Right ventricle myocardium superior (tissue), 1 donor: Measurements from ENCODE around the gene ERG28. TPM values are rescaled to one million over a fixed set of nuclear protein-coding genes. Genes with fewer than 3 reads are reported as not detected.

Experiments
- ATAC-seq: fragments of 200-7000 bp; cut with Tn5 transposase; one replicate; pipeline ENCODE4 v1.9.1; 2020; ENCODE audit warnings: mild to moderate bottlenecking; ENCODE audit not compliant: poor library complexity
- DNase-seq: peaks from one replicate; pipeline ENCODE4 v3.0.0-alpha.2; 2020
- intact Hi-C: fragments of 100-400 bp; cut with DNase I; formaldehyde crosslinking; loops from one replicate; pipeline ENCODE4 v1.11.2; 2022
- total RNA-seq: library from RNA; stranded (reverse); fragmentation: NEBNext Ultra II Directional; extraction: Animal tissue kit (Norgen Biotek cat#: 25700); gene quantifications from one replicate; pipeline ENCODE4 v1.2.1, GENCODE V29; 2021
- donor health status: DM: no; HTN: yes; CAD: no; lungs with severe emphysema.

ERG28 gene
- total RNA-seq, 1 donor from 2014 or later = 5.9 TPM

- DNase-seq (no peak), ATAC-seq (no peak)
- intact Hi-C loops = no loop called here
Observed at GRCh38 chr14:75634848-75635247, 25.8 kb downstream of the ERG28 start.

DNA sequence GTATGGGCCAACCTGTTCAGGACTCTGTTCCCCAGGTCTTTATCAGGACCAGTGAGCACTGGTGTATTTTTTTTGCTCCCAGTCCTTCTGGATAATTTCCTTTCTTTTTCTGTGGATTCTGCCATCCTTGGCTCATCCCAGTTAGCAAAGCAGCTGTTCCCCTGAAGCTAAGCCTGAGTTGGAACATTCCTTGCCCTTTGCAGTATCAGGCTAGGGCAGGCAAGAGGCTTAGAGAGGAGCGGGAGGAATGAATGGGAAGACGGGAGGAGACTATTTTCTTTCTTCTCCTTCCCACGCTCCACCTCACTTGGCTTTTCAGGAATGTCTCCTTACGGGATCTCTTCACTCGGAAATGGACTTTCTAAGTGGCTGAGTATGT lies 29.2 kb downstream of the ERG28 start:
- intact Hi-C loops = no loop called here
- DNase-seq (no peak), ATAC-seq (no peak)

DNA sequence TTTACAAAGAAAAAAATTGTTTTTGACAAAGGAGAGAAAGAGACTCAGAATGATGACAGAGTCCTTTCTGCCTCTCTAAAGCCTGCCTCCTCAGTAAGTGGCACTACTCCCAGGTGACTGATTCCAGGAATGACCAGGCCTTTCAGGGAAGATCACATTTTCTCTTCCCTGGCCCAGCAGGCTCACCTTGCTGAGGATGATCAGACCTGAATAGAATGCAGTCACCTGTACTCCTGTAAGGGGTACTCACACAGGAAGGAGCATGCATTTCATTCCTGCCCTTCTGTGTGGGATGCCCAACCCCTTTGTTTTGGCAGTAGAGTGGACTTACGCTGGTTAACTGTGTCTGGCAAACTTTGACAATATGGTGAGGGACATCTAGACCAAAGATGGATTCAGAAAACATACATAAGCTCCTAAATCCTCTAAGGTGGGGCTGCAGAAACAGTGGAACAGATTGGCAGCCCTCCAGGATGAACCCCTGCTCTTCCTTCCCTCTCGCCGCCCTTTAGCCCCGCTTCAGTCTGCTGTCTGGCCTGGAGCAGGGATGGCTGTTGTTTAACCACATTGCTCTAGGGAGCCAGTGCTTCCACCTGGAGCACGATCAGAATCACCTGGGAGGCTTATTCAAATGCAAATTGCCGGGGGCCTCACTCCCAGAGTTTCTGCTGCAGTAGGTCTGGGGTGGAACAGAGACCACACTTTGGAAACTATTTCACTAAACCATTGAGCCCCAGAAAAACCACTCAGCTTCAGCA lies 29.8 kb downstream of the ERG28 start:
- DNase-seq (no peak), ATAC-seq (no peak)
- intact Hi-C loops = no loop called here

GRCh38 chr14:75628816-75629215 lies 31.9 kb downstream of the ERG28 start:
- intact Hi-C loops = no loop called here
- DNase-seq (no peak), ATAC-seq (no peak)

- intact Hi-C loops = no loop called here
- DNase-seq = no peak
- ATAC-seq = no peak
Observed at GRCh38 chr14:75627406-75627805, 33.3 kb downstream of the ERG28 start.

DNA sequence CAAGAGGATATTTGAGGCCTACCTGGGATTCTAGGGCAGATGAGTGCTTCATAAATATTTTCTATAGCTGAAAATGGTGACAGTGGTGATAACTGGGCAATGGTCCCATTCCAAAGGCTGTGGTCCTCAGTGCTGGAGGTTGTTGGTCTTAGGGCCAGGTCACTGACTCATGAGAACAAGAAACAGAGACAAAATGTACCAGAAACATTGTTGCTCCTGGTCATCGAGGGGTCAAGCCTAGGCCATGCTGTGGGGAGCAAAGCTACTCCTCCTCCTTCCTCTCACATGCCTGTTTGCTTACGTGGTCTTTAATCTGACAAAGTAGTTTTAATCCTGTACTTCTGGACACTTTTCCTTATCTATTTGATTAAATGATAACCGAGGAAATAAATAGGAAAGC lies 33.8 kb downstream of the ERG28 start:
- ATAC-seq (no peak), DNase-seq (no peak)
- intact Hi-C loops = no loop called here

DNA sequence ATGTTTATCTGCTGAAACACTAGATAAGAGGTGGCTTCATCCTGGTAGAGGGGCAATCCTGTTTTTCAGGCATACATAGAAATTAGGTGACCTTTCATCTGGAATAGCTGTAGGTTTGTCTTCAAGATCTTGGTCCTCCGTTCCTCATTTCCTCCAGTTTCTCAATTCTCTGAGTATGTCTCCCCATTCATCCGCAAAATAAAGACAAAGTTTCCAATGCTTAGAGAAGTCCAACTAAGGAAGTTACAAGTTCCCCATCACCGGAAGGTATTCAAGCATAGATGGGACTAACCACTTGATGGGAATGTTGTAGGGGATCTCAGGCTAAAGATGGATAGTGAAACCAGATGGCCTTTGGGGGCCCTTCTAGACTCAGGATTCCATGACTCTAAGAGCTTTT lies 34.3 kb downstream of the ERG28 start:
- ATAC-seq (no peak), DNase-seq (no peak)
- intact Hi-C loops = no loop called here

DNA sequence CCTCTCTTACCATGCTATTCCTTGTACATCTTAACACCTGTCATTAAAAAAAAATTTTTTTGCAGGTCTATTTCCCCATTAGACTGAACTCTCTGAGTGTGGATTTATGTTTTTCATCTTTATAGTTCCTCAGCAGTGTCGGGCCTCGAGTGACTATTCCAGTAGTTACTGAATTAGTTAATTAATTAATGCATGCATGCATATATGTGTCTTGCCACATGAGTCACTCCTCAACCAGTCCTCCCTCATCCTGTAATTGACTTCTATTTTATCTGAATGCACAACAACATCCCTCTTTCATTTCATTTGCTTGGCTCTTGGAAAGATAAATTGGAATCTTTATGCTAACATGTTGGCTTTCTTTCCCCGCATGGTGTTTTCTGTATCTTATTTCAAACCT lies 35.6 kb downstream of the ERG28 start:
- intact Hi-C loops = no loop called here
- no peak for ATAC-seq
- no peak for DNase-seq

DNA sequence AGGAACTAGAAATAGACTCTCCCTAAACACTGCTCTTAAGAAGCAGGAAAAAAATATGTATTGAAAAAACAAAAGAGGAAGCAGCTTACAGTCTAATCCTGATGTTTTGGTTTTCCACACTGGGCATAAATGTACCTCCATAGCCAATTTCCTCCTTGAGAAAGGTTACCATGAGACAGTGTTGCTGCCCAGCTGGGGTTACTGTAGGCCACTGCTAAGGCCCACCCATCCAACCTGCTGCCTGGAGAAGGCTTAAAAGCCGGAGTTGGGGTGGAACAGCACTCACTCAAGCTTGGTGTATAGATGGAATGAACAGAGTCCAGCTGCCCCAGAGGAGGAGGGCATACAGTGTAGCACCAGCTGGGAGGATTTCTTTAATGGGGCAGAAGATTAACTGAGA lies 41.1 kb downstream of the ERG28 start:
- ATAC-seq = no peak
- intact Hi-C loops = no loop called here
- no peak for DNase-seq

DNA sequence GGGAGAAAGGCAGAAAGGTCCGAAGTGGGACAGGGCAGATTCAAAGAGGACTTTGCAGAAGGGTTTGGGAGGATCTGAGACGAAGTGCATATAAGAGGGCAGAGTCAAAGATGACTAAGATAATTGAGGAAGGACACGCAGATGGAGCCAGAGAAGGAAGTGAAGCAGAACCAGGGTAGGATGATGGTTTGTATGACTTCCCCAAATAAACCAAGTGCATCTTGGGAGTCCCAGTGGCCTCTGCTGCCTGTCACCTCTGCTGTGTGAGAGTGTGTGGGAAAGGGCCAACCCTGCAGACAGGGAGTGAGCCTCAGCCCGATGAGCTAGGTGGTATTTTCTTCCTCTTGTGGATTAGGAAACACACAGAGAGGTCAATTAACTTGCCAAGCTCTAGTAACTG lies 45.5 kb downstream of the ERG28 start:
- DNase-seq = peak; percentile 51
- intact Hi-C loops = no loop called here
- peak; percentile 65 for ATAC-seq

GRCh38 chr14:75614179-75614578 lies 46.5 kb downstream of the ERG28 start:
- DNase-seq (no peak), ATAC-seq (no peak)
- intact Hi-C loops = no loop called here

- no peak for DNase-seq
- no peak for ATAC-seq
- intact Hi-C loops = no loop called here
Observed at GRCh38 chr14:75612157-75612556, 48.5 kb downstream of the ERG28 start.

DNA sequence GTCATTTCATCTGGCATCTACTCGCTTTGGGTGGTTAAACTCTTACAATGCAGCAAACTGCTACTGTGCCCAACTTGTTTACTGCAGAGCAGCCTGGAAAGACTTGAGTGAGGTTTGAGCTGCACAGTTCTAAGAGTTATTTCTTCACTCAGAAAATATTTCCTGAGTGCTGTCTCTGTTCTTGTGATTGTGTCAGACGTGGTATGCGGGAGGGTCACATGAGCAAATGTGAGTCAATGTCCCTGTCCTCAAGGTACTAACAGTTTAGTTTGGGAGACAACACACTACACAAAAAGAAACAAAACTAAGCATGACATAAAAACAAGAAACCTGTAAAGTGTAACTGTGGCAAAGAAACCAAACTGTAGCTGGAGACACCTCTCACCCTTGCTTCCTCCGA lies 49.8 kb downstream of the ERG28 start:
- DNase-seq (no peak), ATAC-seq (no peak)
- intact Hi-C loops = no loop called here

DNA sequence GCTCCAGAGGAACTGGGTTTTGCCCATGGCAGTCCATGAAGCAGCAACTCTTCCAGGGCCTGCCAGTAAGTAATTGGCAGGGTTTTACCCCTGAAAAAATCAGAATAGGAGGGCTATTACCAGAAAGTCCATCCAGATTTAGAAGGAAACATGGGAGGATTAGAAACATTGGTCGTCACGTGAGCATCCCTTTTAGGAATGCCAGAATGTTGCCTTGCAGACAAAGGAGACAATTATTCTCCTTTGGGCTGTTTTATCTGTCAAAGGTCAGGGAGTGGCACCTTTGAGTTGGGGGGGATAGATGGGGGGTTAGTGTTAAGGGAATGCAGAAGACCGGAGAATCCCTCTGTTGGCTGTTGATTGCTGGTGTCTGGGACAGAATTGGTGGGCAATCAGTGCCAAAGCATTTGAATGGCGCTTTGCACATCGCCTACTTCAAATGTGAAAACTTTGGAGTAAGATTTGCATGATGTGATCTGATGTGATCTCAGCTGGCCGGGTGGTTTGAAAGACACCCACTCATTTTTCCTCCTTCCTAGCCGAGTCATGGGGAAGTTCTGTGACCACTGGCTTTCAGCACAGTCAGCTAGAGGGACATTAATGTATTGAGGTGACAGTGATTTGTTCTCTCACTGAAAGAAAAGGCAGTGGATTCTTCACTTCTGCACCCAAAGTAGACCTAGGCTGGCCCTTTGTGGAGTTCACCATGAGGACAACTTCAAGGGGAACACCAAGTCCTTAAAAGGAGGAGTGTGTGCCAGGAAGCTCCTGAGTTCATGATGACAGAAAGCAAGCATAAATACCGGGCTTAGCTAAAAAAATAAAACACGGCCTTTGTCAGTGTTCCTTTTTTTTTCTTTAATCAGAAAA lies 50.8 kb downstream of the ERG28 start:
- intact Hi-C loops = no loop called here

DNA sequence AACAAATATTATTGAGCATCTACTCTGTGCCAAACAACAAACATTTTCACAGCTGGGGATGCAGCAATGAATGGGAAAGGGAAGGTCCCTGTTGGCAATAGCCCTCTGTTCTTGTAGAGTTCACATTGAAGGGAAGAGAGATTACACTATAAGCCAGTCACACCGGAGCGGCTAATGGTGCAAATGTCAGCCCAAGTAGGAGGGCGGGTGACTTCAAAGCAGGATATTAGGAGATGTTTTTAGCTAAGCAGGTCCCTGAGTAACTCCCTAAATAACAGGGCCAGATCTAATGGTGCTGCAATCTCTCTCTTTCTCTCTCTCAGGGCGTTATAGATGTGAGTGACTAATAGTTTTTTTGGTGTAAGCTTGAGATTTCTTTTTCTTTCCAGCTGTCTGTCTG lies 51.6 kb downstream of the ERG28 start:
- intact Hi-C loops = no loop called here
- no peak for ATAC-seq
- DNase-seq = no peak

More for the DNA sequence above, 50.8 kb downstream of the ERG28 start:
- ATAC-seq = peak; percentile 54
- no peak for DNase-seq

- ATAC-seq (no peak), DNase-seq (no peak)
- intact Hi-C loops = no loop called here
Observed at GRCh38 chr14:75607842-75608640, 52.6 kb downstream of the ERG28 start.

DNA sequence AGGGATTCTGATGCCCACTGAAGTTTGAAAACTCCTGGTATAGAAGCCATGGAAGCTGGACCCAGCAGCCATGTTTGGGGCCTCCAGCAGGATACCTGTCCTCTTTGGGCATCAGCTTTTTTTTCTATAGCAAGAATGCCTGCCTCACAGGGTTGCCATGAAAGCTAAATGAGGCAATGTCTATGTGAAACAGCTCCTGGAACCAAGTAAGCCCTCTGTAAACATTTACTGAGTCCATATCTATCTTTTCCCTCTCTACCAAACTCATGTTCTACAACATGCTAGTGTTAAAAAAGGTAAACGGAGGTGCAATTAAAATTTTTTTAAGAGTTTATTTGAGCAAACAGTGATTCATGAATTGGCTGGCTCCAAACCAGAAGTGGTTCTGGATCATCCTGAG lies 53.6 kb downstream of the ERG28 start:
- intact Hi-C loops = no loop called here
- DNase-seq = no peak
- ATAC-seq = no peak

DNA sequence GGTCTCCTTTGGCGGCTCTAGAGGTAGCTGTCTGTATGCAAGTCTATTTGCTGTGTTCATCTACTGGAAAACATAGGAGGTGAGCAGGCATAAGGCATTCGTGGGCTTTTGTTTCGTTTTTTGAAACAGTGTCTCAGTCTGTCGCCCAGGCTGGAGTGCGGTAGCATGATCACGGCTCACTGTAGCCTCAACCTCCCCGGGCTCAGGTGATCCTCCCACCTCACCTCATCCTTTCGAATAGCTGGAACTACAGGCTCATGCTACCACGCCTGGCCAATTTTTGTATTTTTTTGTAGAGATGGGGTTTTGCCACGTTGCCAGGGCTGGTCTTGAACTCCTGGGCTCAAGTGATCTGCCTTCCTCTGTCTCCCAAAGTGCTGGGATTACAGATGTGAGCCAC lies 54.8 kb downstream of the ERG28 start:
- no peak for ATAC-seq
- DNase-seq = no peak
- intact Hi-C loops = no loop called here
